GF-D8 (cell line): ENCODE results near the gene MARK3.
"Not testable (repeated sequence)": the region's sequence is repeated elsewhere in the genome, so short reads cannot be mapped to it uniquely, and the experiment has no call there.

Source experiments
- DNase-seq: peaks from one replicate; lab custom pipeline; 2025; lab: John Stamatoyannopoulos, UW

The MARK3 gene

DNA sequence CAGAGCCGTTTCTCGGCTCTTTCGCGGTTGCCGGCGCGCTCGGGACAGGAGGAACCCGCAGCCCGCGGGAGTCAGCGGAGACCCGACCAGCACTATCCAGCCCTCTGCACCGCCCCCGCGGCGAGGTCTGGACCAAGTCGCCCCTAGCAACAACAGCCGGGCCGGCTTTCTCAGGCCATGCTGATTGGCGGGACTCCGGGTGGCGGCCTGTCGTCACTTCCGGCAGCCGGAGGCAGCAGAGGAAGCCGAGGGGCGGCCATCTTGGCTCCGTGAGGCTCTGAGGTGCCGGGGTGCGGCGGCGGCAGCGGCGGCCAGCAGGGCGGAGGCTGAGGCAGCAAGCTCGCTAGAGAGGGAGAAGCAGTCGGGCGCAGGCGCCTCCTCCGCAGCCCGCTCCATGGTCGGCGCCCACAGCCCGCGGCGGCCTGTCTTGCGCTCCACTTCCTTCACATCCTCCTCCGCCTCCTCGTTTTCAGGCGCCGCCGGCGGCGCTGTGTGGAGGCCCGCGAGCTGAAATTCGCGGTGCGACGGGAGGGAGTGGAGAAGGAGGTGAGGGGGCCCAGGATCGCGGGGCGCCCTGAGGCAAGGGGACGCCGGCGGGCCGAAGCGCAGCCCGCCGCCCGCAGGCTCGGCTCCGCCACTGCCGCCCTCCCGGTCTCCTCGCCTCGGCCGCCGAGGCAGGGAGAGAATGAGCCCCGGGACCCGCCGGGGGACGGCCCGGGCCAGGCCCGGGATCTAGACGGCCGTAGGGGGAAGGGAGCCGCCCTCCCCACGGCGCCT, at the start of gene MARK3:
Gene MARK3, plus strand, starts transcription at position 264 of the 777 bp plus-strand sequence. CDS start 615 bp downstream, outside the sequence.
- DNase-seq = peak; percentile 61

DNA sequence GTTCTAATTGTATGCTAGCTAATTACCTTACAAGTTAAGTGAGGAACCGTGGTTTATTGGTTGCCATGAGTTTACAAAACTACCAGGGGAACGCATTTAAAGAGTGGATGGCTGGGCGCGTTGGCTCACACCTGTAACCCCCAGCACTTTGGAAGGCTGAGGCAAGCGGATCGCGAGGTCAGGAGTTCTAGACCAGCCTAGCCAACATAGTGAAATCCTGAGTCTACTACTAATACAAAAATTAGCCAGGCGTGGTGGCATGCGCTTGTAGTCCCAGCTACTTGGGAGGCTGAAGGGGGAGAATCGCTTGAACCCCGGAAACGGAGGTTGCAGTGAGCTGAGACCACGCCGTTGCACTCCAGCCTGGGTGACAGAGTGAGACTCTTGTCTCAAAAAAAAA, 49.0 kb upstream of the MARK3 start:
- DNase-seq = no peak

DNA sequence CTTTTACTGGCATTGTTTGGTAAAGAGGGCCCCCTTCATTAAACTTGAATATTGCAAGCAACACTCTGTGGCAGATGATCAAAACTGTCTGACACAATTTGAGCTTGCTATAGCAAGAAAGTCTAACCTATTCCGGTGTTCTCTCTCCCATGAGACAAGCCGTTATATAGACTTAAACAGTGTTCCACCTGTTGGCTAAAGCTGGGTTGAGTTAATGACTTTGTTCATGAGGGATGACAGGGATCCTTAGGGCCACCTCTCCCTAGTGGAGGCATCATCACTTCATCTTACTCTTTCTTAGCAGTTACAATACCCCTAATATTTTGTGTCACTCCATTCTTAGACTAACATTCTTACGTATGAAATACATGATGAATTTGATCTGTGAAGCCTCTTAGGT, 47.4 kb upstream of the MARK3 start:
- DNase-seq = no peak

DNA sequence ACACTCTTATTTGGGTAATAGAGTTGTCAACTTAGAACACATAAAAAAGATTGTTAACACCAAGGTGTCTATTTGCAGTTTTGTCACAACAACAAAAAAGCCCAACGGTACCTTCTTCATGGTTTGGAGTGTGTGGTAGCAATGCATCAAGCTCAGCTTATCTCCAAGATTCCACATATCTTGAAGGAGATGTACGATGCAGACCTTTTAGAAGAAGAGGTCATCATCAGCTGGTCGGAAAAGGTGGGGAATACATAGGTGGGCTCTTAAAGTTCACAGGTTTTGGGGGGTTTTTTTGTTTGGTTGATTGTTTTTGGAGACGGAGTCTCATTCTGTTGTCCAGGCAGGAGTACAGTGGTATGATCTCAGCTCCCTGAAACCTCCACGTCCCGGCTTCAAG, 45.7 kb upstream of the MARK3 start:
- no peak for DNase-seq

DNA sequence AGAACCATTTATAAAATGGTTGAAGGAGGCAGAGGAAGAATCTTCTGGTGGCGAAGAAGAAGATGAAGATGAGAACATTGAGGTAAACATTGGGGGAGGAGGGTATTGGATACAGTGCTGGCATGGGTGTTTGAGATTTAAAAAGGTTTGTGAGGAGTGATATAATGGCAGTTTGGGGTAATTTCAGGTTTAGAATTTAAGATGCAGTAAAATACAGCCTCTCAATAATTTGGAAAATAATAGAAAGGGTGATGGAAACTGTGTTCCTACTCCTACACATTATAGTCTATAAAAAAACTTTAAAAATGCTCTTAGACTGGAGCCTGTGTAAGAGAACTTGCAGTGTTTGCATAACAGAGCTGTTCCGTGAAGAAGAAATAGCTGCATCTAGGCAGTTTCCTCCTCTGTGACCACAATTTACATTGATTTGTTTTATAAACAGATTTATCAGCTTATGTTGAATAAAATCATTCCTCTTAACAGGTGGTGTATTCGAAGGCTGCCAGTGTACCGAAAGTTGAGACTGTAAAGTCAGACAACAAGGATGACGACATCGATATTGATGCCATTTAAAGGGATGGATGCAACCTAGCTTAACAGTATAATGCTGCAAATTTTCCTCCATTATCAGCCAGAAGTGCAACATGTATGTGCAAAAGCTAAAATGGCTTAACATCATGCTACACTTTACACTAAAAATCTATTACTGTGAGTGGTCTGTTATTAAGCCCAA, 44.6 kb upstream of the MARK3 start:
- no peak for DNase-seq

DNA sequence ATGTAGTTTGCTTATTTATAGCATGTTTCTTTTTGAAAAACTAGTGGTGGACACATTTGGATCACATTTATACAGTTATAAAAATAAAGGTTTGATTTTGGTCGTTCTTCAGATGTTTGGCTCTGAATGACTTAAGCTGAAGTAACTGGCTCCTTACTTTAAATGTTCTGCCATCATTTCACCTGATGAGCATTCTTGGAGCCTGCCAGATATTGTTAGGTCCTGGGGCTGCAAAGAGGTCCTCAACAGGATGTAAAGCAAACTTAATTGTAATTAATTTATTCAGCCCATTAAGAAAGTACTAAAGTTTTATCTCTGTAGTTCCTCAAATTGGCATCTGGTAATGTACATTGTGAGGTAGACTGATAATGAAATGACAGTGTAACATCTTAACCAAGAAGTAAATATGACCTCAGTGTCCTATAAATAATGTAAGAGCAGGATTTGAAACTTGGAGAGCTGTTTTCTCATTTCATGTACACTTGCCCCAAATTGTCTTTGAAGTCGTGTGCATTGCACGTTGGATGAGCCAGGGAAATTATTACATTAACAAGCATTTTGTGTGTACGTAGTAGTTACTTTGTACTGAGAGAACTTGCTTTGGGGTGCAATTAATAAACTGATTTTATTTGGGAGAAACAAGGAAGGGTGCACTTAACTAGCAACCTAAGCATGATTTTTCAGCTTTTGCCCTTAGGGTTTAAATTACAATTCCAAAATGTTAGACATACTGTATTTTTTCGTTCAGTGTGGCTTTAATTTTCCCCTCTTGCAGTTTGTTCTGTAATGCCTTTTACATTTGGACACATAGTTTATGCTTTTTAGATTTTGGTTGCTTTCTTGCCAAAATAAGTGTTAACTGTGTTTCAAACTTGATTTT, 43.7 kb upstream of the MARK3 start:
- no peak for DNase-seq

DNA sequence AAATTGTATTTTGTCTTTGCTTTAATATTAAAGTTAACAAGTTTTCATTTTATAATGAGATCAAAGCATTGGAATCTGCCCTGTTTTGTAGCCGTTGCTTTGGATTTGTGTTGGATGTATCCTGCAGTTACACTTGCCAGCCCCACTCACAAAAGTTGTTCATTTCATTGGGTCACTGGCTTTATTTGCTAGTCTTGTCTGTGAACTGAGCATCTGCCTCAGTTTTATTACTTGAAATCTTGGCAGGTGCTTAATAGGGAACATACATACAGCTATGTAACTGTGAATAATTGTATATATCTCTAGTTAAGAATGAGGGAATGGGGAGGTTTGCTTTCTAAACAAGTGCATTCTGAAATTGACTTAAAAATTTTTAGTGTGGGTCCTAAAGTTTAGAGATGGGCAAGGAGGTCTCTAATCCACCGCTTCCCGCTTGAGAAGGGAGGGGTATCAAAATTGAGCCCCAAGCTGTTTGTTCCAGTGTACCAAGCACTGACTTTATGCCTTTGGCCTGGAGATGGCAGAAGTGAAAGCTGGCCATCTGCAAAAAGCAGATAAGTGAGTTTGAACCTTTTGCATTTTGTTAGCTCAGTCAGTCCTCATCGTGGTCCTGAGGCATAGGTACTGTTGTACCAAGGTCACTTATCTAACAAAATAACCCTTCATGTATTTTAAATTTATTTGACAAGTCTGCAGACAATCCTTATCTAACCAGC, 41.9 kb upstream of the MARK3 start:
- no peak for DNase-seq

DNA sequence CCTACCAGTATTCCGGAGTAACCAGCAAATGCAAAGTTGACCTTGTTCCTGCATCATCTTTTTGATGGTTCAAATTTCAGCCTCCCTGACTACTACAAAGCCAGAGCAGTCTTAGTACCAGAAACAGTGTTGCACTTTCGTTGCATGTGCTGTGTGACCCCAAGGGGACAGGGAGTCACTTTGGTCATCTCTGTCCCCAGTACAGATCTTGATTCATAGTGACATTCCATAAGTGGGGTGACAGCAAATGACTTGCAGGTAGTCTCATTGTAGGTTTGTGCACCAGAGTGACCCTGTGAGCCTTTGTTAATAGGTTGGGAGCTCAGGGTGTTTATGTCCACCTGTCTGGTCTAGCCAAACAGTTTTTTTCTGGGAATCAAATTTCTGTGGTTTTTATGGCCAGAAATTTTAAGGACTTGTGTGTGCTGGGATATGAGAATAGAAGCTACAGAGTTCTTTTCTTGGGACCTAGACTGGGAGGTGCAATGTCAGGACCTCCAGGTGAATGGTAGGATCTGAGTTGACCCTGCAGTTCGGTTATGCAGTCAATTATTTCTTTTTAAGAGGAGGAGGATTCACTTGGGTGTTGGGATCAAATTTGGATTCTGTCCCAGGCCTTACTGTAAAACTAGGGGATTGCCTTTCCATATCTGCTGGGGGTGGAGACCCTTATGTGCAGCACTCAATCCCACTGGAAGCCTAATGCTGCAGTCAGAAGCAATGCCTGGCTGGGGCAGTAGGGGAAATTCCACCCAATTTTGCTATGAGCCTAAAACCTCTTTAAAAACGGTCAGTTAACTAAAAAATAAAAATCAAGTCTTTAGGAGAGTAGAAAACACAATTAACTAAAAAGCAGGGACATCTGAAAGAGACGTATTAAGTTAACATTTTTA, 41.1 kb upstream of the MARK3 start:
- no peak for DNase-seq

DNA sequence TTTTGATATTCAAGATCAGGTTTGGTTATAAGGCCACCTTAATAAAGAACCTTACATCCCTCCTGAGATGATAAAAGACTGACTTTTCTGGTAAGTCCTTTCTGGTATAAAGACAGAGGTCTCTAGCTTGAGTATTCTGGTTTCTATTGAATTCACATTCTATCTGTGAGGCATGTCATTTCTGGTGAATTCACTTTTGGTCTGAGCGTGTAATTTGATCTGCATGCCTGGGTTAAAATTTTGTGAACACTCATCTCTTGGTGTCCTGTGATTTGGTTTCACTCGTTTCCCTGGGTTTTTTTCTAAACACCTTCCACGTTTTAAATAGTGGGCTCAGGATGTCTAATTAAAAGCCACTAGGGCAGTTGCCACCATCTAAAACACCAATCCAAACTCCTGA, 38.9 kb upstream of the MARK3 start:
- DNase-seq = no peak

DNA sequence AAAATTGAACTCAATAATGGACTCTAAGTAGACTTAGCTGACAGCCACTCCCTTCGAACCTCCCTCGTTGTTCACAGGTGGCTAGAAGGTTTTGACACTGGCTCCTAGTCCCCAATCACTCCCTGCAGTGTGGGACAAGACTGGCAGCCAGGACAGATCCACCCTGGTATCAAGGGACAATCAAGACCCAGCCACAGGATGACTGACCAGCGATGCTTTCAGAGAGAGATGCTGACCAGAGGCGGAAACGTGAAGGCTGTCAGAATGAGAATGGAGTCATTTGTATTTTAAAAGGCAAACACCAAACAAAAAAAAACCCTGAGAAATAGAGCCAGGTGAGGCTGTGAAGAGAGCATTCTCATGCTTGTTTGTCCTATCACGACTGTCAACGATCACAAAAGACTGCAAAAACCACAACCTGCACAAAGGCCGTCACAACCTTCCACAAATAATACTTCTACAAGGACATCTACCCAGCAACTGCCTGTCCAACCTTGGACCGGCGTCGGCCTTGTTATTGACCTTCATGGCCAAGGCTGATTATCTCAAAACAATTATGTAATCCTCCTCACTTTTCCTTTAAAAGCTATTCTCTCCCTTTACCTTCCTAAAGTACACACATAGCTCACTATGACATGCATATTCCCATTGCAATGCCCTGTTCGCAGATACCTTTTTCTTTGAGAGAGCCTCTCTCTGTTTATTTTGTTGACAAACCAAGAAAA, 38.0 kb upstream of the MARK3 start:
- DNase-seq = no peak

DNA sequence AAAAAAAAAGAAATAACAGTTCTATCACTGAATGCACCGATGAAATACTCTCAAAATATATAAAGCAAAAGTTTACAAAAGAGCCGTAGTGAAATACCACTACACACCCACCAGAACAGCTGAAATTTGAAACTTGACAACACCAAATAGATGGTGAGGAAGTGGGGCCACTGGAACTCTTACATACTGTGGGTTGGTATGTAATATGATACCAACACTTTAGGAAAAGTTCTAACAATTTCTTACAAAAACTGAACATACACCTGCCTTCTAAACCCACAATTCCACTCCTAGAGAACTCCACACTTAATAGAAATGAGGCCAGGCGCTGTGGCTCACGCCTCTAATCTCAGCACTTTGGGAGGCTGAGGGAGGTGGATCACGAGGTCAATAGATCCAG, 37.1 kb upstream of the MARK3 start:
- no peak for DNase-seq

DNA sequence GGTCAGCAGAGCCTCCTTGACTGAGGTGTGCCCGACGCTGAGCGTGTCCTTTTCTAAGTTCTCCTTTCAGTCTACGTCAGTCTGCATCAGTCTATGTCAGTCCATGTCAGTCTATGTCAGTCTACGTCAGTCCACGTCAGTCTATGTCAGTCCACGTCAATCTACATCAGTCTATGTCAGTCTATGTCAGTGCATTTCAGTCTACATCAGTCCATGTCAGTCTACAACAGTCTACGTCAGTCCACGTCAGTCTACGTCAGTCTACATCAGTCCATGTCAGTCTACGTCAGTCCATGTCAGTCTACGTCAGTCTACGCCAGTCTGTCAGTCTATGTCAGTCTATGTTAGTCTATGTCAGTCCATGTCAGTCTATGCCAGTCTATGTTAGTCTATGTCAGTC, 35.2 kb upstream of the MARK3 start:
- DNase-seq = no peak

DNA sequence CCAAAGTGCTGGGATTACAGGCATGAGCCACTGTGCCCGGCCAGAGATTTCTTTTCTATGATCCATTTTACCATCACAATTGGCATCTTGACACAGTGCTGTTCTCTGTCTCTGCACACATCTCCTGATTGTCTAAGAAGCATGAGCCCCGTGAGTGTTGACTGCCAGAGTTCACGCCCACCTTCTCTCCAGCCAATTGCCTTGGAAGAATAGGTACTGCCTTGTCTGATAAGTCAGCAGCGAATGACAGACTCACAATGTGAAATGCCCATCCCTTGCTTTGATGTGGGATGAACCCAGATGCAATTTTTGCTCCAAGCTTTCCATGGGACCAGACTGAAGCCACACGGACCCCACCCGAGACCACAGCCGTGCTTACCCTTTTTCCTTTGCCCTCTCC, 31.9 kb upstream of the MARK3 start:
- no peak for DNase-seq

DNA sequence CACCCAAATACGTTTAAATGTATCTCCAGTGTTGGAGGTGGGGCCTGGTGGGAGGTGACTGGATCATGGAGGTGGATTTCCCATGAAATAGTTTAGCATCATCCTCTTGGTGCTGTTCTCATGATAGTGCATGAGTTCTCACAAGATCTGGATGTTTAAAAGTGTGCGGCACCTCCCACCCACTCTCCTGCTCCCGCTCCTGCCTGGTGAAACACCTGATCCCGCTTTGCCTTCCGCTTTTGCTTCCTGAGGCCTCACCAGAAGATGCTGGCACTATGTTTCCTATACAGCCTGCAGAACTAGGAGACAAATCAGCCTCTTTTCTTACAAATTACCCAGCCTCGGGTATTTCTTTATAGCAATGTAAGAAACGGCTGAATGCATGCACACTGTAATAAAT, 31.1 kb upstream of the MARK3 start:
- DNase-seq = no peak

DNA sequence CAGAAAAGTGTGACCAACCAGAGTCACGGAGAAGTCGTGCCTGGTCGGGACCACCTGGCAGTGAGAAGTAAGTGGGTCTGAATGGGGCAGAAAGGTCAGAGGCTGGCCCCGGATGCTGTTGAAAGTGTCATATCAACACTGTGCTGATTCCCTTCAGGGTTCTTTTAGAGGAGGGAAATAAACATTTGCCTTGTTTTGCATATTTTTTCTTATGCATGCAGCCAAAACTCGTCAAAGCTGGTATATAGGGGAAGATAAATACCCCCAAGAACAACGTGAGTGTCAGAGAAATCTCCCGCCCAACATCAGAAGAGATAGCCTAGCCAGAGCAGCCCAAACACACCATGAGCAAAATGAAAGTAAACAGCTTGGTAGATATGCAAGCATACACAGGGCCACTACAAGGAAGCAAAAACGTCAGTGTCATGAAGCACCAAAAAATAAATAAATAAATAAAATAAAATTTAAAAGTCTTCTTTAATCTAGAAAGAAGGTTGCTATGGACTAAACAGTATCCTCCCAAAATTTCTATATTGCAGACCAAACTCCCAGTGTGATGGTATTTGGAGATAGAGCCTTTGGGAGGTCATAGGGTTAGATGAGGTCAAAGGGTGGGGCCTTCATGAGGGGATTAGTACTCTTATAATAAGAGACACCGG, 29.1 kb upstream of the MARK3 start:
- DNase-seq = no peak

DNA sequence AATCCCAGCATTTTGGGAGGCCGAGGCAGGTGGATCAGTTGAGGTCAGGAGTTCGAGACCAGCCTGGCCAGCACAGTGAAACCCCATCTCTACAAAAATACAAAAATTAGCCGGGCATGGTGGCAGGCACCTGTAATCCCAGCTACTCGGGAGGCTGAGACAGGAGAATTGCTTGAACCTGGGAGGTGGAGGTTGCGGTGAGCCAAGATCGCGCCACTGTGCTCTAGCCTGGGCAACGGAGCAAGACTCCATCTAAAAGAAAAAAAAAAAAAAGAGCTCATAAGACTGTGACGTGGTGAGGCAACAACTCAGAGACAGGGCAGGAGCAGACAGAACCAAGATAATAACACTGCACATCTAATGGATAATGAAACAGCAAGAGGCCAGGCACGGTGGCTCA, 27.7 kb upstream of the MARK3 start:
- not testable (repeated sequence) for DNase-seq

DNA sequence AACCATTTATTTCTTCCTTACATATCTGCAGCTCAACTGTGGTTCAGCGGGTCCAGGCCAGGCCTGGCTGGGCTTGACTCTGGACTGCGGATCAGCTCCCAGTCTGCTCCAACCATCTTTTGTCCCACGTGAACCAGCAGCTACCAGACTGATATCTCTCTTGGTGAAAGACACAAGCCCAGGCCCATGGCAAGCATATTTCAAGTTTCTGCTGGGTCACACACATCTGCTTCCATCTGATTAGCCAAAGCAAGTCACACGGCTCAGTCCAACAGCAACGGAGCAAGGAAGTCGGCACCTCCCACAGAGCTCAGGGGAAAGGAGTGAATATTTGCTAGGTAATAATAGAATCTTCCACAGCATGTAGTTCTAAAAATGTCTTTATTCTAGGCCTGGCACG, 24.7 kb upstream of the MARK3 start:
- no peak for DNase-seq

DNA sequence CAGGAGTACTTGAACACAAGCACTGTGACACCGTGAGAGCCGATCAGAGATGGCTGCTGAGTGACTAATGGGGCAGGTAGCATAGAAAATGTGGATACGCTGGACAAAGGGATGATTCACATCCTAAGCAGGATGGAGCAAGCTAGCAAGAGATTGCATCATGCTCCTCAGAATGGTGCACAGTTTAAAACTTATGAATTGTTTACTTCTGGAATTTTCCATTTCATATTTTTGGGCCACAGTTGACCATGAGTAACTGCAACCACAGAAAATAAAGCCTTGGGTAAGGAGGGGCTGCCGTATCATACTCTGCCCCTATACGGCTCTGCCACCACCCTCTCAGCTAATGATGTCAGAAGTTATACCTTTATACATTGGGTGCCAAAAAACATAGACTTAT, 23.3 kb upstream of the MARK3 start:
- no peak for DNase-seq

DNA sequence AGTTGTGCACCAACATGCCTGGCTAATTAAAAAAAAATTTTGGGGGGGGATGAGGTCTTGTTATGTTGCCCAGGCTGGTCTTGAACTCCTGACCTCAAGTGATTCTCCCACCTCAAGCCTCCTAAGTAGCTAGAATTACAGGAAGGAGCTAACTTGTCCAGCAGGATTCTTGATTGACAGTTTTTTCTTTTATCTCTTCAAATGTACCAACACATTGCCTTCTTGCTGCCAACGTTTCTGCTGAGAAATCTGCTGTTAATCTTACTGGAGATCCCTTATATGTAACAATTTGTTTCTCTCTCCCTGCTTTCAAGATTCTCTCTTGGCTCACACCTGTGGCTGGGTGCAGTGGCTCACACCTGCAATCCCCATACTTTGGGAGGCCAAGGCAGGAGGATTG, 22.4 kb upstream of the MARK3 start:
- no peak for DNase-seq

DNA sequence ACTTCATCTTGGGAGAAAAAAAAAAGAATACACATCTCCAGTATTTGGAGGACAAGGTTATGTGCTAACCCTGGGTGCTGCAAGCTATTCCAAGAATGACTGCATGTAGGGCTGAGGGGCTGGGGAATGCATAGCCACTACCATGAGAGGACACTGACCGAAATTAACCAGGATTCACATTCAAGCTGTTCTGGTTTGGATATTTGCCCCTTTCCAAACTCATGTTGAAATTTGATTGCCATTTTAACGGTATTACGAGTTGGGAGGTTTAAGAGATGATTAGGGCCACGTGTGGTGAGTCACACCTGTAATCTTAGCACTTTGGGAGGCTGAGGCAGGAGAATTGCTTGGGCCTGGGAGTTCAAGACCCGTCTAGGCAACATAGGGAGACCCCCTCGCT, 18.5 kb upstream of the MARK3 start:
- DNase-seq = no peak
